K562 (cell line): ENCODE measurements around the gene KYAT1. TPM values are rescaled to one million over a fixed set of nuclear protein-coding genes. Genes with fewer than 3 reads are reported as not detected.

ENCODE experiments used
- ATAC-seq: fragments of 200-7000 bp; cut with Tn5 transposase; 3 replicates; pipeline ENCODE4 v1.9.1; 2020; ENCODE audit warnings: moderate library complexity
- BruUV-seq: library from RNA; stranded (reverse); fragments of 400-500 nt; replicated peaks from 2 replicates; lab custom pipeline; 2021; lab: Mats Ljungman, UMichigan
- CTCF ChIA-PET: fragments of 300-600 bp; formaldehyde crosslinking; extraction: SDS; loops from one replicate; lab custom pipeline; 2021; ENCODE audit warnings: low intra/inter-chr PET ratio; lab: Yijun Ruan, JAX
- POLR2A ChIA-PET: fragments of 300-600, 350-650 bp; sonication (Branson Sonifier 250); formaldehyde crosslinking; extraction: SDS; loops from one replicate; lab custom pipeline; 2021; ENCODE audit warnings: antibody characterized with exemption, inconsistent platforms; lab: Yijun Ruan, JAX
- DNase-seq, 4 experiments: peaks; one replicate each; pipeline versions ENCODE4 v3.0.0 to v3.0.0-alpha.2; 2011 to 2018; ENCODE audit warnings: low spot score in 3 of 4, mixed read lengths in 3 of 4; ENCODE audit errors: extremely low read depth in 1 of 4
- FAIRE-seq: peaks from 2 replicates; lab custom pipeline; 2011; peaks lifted over from hg19 to GRCh38; lab: Jason Lieb, UNC
- H2AFZ ChIP-seq: 2 replicates; pipeline ENCODE4 v1.6.0; 2011; ENCODE audit warnings: low read depth, low read length, control low read depth, inconsistent platforms
- H3K27ac ChIP-seq: fragments of 200-600 bp; 3 replicates; pipeline ENCODE4 v1.8.0; 2011; ENCODE audit warnings: low read depth, mild to moderate bottlenecking, control low read depth, inconsistent platforms, low read length, moderate library complexity, mixed read lengths; ENCODE audit errors: extremely low read depth
- H3K27me3 ChIP-seq, 2 experiments: fragments of 300-600 bp in 1 of 2; 2 replicates in 1 of 2; 3 replicates in 1 of 2; pipeline versions ENCODE4 v1.6.0 to v1.8.0; 2011; ENCODE audit warnings: inconsistent platforms in 2 of 2, low read length in 2 of 2, mild to moderate bottlenecking in 1 of 2, mixed read lengths in 1 of 2, moderate library complexity in 1 of 2; ENCODE audit not compliant: control insufficient read depth in 2 of 2, insufficient read depth in 2 of 2
- H3K36me3 ChIP-seq: fragments of 300-600 bp; 3 replicates; pipeline ENCODE4 v1.8.0; 2011; ENCODE audit warnings: mild to moderate bottlenecking, low read length, inconsistent platforms; ENCODE audit not compliant: control insufficient read depth, insufficient read depth
- H3K4me1 ChIP-seq, 2 experiments: fragments of 200-600 bp in 1 of 2; replicated peaks in 1 of 2; 2 replicates in 1 of 2; 3 replicates in 1 of 2; pipeline versions ENCODE4 v1.5.1 to v1.8.0; 2011; ENCODE audit warnings: inconsistent platforms in 2 of 2, low read length in 2 of 2, mild to moderate bottlenecking in 1 of 2, mixed read lengths in 1 of 2, moderate library complexity in 1 of 2; ENCODE audit not compliant: control insufficient read depth in 2 of 2, insufficient read depth in 2 of 2
- H3K4me2 ChIP-seq: 2 replicates; pipeline ENCODE4 v1.6.1; 2011; ENCODE audit warnings: low read length, control low read depth, inconsistent platforms, mixed read lengths; ENCODE audit not compliant: insufficient read depth
- H3K4me3 ChIP-seq: fragments of 200-600 bp; sonication (generic), shearing (Covaris generic); 2 replicates; pipeline ENCODE4 v1.5.1; 2016; ENCODE audit warnings: control low read depth, inconsistent platforms
- H3K79me2 ChIP-seq: fragments of 200-600 bp; 3 replicates; pipeline ENCODE4 v1.8.0; 2011; ENCODE audit warnings: low read length, inconsistent platforms; ENCODE audit not compliant: control insufficient read depth, insufficient read depth
- H3K9ac ChIP-seq, 2 experiments: 2 replicates each; pipeline versions ENCODE4 v1.6.0 to v1.6.1; 2011; ENCODE audit warnings: low read depth in 2 of 2, low read length in 2 of 2, control low read depth in 1 of 2, inconsistent platforms in 1 of 2, mild to moderate bottlenecking in 1 of 2, mixed read lengths in 1 of 2; ENCODE audit not compliant: insufficient read depth in 1 of 2
- H3K9me1 ChIP-seq: one replicate; pipeline ENCODE4 v1.6.0; 2011; ENCODE audit warnings: inconsistent platforms, mild to moderate bottlenecking, low read length, moderate library complexity; ENCODE audit not compliant: control insufficient read depth, insufficient read depth
- H3K9me3 ChIP-seq: replicated peaks from 2 replicates; pipeline ENCODE4 v1.5.1; 2011; ENCODE audit warnings: low read depth, low read length, inconsistent platforms; ENCODE audit not compliant: control insufficient read depth, insufficient read depth
- H4K20me1 ChIP-seq: replicated peaks from 2 replicates; pipeline ENCODE4 v1.6.1; 2011; ENCODE audit warnings: low read length, inconsistent platforms, mixed read lengths; ENCODE audit not compliant: control insufficient read depth, insufficient read depth
- HDAC3 ChIP-seq: fragments of 450-650 bp; IDR thresholded peaks from 2 replicates; pipeline ENCODE4 v1.6.1; 2018; ENCODE audit warnings: borderline replicate concordance, mild to moderate bottlenecking, moderate library complexity; ENCODE audit not compliant: partially characterized antibody
- HMGXB4 ChIP-seq: sonication (generic); formaldehyde crosslinking; IDR thresholded peaks from 2 replicates; pipeline ENCODE4 v1.8.1; 2023; ENCODE audit warnings: mild to moderate bottlenecking, missing genetic modification reagents
- JUNB ChIP-seq: fragments of 450-650 bp; formaldehyde crosslinking; conservative IDR thresholded peaks from 2 replicates; pipeline ENCODE4 v1.4.0; 2020; ENCODE audit warnings: mild to moderate bottlenecking
- SMARCB1 ChIP-seq: IDR thresholded peaks from 2 replicates; pipeline ENCODE4 v1.6.1; 2011; ENCODE audit warnings: improper control_type of control experiment, low read depth; ENCODE audit not compliant: insufficient read length
- TCF3 ChIP-seq: sonication (generic); formaldehyde crosslinking; IDR thresholded peaks from 2 replicates; pipeline ENCODE4 v1.4.0; 2020; ENCODE audit warnings: mild to moderate bottlenecking, missing genetic modification reagents
- ZFP36 ChIP-seq: fragments of 150-350 bp; IDR thresholded peaks from 2 replicates; pipeline ENCODE4 v1.6.1; 2018; ENCODE audit warnings: low read length, low read depth; ENCODE audit not compliant: partially characterized antibody
- ZNF239 ChIP-seq: fragments of 250-450 bp; sonication (Bioruptor Pico); IDR thresholded peaks from 2 replicates; pipeline ENCODE4 v1.4.0; 2020; ENCODE audit warnings: mild to moderate bottlenecking
- WGBS: fragments of 100-300 bp; shearing (Covaris generic); methylation state at CpG from one replicate; pipeline ENCODE4 v1.1.6; 2016; ENCODE audit warnings: low coverage, mixed read lengths; ENCODE audit not compliant: insufficient coverage; ENCODE audit errors: missing lambda C conversion rate; 5-methylcytosine and 5-hydroxymethylcytosine counted together
- in situ Hi-C: fragments of 300-500 bp; cut with MboI; formaldehyde crosslinking; loops from 4 replicates; pipeline ENCODE4 v1.15.0; 2018; ENCODE audit warnings: inconsistent platforms, mixed read lengths
- intact Hi-C: fragments of 100-400 bp; cut with micrococcal nuclease; formaldehyde crosslinking; loops from 2 replicates; pipeline ENCODE4 v1.14.2; 2022
- polyA plus RNA-seq, 8 experiments: library from polyadenylated mRNA; depleted of rRNA in 4 of 8; stranded (reverse) in 5 of 8; unstranded in 3 of 8; fragments of >200 nt; fragmentation: Nextera tagmentation in 2 of 8; fragmentation: Illumina TruSeq in 1 of 8; extraction: Ambion mirVana in 2 of 8; extraction: Trizol in 1 of 8; gene quantifications; 2 replicates each; pipeline versions ENCODE4 v1.2.1 to v1.2.3, GENCODE V29; 2011 to 2014; ENCODE audit warnings: inconsistent platforms in 1 of 8, missing spikeins in 1 of 8
- total RNA-seq, 7 experiments: library from RNA; depleted of rRNA in 6 of 7; stranded (reverse); fragments of >200 nt in 6 of 7; fragmentation: Illumina TruSeq in 2 of 7; extraction: Trizol in 2 of 7; gene quantifications; 2 replicates each; pipeline versions ENCODE4 v1.2.1 to v1.2.3, GENCODE V29; 2011 to 2021; ENCODE audit warnings: low replicate concordance in 1 of 7
- TF ChIP-seq, protein P1 (sequence below): fragments of 450-650 bp; formaldehyde crosslinking; IDR thresholded peaks from 2 replicates; pipeline ENCODE4 v1.4.0; 2020; ENCODE audit warnings: mild to moderate bottlenecking, moderate library complexity

The KYAT1 gene
- total and polyA plus RNA-seq, 9 of the 15 experiments (the other 6 are each of a cell fraction or from before 2014, with no cell fraction given) = 6.4 to 16.8 (median 11.1) TPM

DNA sequence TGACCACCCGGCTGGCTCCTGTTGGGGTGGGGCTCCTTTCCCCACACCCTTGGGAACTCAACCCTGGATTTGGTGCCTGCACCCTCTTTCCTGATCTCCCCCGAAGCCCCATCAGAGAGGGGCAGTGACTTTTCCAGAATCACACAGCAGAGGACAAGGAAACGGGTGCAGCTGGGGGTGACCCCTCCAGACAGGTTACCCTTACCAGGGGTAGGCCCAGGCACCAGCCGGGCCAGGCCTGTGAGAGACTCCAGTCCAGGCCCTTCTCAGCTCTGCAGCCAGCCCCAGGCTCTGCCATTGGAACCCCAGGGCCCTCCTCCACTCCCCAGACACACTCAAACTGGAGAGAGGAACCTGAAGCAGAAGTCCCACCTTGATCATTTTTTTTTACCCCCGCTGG is 20.1 kb upstream of the KYAT1 start:
- Histone ChIP-seq H3K27me3 (no peaks in the 10 kb centered on the region), H3K9me1 (no peaks in the 10 kb centered on the region), H3K9me3 (no peaks in the 10 kb centered on the region), H3K36me3 (peaks cover 20% of the 10 kb centered on the region; the same call in 2 of the 3 replicates), H4K20me1 (no peaks in the 10 kb centered on the region; the same call in 1 of the 2 replicates), H3K4me2 (no peak overlapping the region), H3K4me3 (no peak overlapping the region), H3K79me2 (no peaks in the 10 kb centered on the region), H3K9ac (peak overlapping the region in 1 of 2 experiments; percentile 66; a peak in 2 of 4 replicates), H2AFZ (no peak overlapping the region), H3K27ac (no peak overlapping the region), H3K4me1 (peaks cover 0 to 25% of the 10 kb centered on the region in 2 experiments; a peak in 1 of 5 replicates)
- CTCF ChIA-PET = no interaction called here
- intact Hi-C loops (no loop called here), in situ Hi-C loops (no loop called here)
- no peak for TF ChIP-seq TCF3
- no peak for TF ChIP-seq HMGXB4
- TF ChIP-seq ZNF239 (CRISPR knock-in tag) = no peak
- TF ChIP-seq ZFP36 = peak; percentile 22
- TF ChIP-seq JUNB (CRISPR knock-in tag) = no peak
- TF ChIP-seq, protein P1, sequence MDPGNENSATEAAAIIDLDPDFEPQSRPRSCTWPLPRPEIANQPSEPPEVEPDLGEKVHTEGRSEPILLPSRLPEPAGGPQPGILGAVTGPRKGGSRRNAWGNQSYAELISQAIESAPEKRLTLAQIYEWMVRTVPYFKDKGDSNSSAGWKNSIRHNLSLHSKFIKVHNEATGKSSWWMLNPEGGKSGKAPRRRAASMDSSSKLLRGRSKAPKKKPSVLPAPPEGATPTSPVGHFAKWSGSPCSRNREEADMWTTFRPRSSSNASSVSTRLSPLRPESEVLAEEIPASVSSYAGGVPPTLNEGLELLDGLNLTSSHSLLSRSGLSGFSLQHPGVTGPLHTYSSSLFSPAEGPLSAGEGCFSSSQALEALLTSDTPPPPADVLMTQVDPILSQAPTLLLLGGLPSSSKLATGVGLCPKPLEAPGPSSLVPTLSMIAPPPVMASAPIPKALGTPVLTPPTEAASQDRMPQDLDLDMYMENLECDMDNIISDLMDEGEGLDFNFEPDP (CRISPR knock-in tag) = no peak
- TF ChIP-seq SMARCB1 = no peak
- TF ChIP-seq HDAC3 = no peak
- ATAC-seq (no peak), FAIRE-seq (no peak), DNase-seq (no peak)
- POLR2A ChIA-PET = interaction anchor here (2.0 kb wide), 1 partner anchor 10 kb away, joined by 6 read pairs; no protein-coding TSS in a partner anchor
- no TSS peak for BruUV-seq
- 83% methylated on average over 2 of the region's 5 CpGs for WGBS
